T-helper 1 cell treated with Interleukin-12 subunit alpha and Interleukin-12 subunit beta and Interleukin-4 antibody, amounts not matched to agents 30 μg/mL and 1 μg/mL, for 36 hours (primary cell): ENCODE measurements around the gene DIS3L2.
"Not testable (repeated sequence)": the region's sequence is repeated elsewhere in the genome, so short reads cannot be mapped to it uniquely, and the experiment has no call there.

ENCODE experiments used
- H3K27ac Mint-ChIP-seq: one replicate; pipeline ENCODE4 v1.8.0; 2021; ENCODE audit warnings: mild to moderate bottlenecking, mixed read lengths
- H3K27me3 Mint-ChIP-seq: one replicate; pipeline ENCODE4 v1.8.0; 2021; ENCODE audit warnings: low read depth, mixed read lengths
- H3K36me3 Mint-ChIP-seq: one replicate; pipeline ENCODE4 v1.8.0; 2021; ENCODE audit warnings: low read depth, mixed read lengths
- H3K4me1 Mint-ChIP-seq: one replicate; pipeline ENCODE4 v1.8.0; 2021; ENCODE audit warnings: low read depth, mixed read lengths
- H3K4me3 Mint-ChIP-seq: one replicate; pipeline ENCODE4 v1.8.0; 2021; ENCODE audit warnings: mild to moderate bottlenecking, moderate library complexity, mixed read lengths
- H3K9me3 Mint-ChIP-seq: one replicate; pipeline ENCODE4 v1.8.0; 2021; ENCODE audit warnings: mixed read lengths

Gene DIS3L2

DNA sequence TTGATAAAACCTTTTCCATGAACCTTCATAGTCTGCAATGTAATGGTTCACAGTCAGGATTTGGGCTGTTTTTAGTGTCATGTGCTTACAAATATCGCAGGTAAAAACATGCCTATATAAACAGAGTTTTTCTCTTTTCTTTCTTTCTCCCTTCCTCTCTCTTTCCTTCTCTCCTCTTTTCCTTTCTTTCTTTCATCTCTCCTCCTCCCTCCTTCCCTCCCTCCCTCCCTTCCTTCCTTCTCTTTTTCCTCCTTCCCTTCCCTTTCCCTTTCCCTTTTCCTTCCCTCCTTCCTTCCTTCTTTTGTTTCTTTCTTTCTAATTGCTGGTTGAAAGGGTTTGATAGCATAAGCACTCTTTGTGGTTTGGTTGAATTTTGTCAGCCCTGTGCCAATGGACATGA, 25.7 kb upstream of the DIS3L2 start:
- Mint-ChIP-seq H3K9me3 (no peaks in the 10 kb centered on the region), H3K27me3 (no peaks in the 10 kb centered on the region), H3K27ac (no peak overlapping the region), H3K36me3 (no peaks in the 10 kb centered on the region), H3K4me1 (no peaks in the 10 kb centered on the region), H3K4me3 (no peak overlapping the region)

DNA sequence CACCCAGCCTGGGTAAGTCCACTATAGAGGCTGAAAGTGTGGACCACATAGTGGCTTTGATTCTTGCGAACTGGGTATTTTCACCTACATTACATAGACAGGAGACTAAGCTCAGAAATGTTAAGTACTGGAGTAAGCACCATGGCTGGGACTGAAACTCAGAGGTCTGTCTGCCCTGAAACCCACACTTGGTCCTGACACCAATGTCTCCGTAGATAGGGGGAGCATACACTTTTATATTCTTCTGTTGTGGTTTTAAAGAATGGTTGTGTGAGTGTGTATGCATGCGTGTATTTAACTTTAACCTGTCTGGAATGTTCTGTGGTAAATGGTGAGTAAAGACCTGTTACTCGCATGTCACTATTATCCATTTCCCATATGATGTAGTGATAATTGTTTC, 25.0 kb upstream of the DIS3L2 start:
- H3K4me1 Mint-ChIP-seq: no peaks in the 10 kb centered on the region
- H3K27me3 Mint-ChIP-seq: no peaks in the 10 kb centered on the region
- H3K4me3 Mint-ChIP-seq: no peak overlapping the region
- H3K27ac Mint-ChIP-seq: no peak overlapping the region
- H3K36me3 Mint-ChIP-seq: no peaks in the 10 kb centered on the region
- no peaks in the 10 kb centered on the region for H3K9me3 Mint-ChIP-seq

DNA sequence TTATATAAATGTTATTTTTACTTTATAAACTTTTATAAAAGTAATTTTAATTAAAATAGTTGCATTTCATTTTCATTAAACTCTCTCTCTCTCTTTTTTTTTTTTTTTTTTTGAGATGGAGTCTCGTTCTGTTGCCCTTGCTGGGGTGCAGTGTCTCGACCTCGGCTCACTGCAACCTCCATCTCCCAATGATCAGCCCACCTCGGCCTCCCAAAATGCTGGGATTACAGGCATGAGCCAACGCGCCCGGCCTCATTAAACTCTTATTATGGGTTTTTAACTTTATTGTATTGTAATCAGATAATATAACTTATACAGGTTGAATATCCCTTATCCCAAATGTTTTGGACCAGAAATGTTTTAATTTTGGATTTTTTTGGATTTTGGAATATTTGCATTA, 24.5 kb upstream of the DIS3L2 start:
- Mint-ChIP-seq H3K9me3 (no peaks in the 10 kb centered on the region), H3K36me3 (no peaks in the 10 kb centered on the region), H3K4me1 (no peaks in the 10 kb centered on the region), H3K27ac (no peak overlapping the region), H3K27me3 (no peaks in the 10 kb centered on the region), H3K4me3 (no peak overlapping the region)

DNA sequence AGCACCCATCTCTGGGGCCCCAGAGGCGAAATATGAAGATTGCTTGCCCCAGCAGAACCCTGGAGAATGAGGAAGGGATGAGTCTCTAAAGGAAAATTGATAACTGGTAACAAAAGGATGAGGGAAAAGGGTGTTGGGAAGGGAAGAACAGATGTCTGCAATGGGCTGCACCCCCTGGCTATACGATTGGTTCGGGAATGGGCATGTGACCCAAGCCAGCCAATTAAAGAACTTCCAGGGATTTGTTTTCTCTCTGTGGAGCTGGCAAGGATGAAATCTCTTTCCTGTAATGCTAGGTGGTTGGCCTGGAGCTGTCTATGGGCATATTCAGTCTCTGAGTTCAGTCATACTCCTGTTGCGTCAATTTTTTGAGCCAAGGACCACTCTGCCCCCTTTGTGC, 22.5 kb upstream of the DIS3L2 start:
- no peaks in the 10 kb centered on the region for H3K27me3 Mint-ChIP-seq
- H3K4me3 Mint-ChIP-seq: no peak overlapping the region
- H3K4me1 Mint-ChIP-seq: no peaks in the 10 kb centered on the region
- no peak overlapping the region for H3K27ac Mint-ChIP-seq
- H3K36me3 Mint-ChIP-seq: no peaks in the 10 kb centered on the region
- H3K9me3 Mint-ChIP-seq: no peaks in the 10 kb centered on the region

DNA sequence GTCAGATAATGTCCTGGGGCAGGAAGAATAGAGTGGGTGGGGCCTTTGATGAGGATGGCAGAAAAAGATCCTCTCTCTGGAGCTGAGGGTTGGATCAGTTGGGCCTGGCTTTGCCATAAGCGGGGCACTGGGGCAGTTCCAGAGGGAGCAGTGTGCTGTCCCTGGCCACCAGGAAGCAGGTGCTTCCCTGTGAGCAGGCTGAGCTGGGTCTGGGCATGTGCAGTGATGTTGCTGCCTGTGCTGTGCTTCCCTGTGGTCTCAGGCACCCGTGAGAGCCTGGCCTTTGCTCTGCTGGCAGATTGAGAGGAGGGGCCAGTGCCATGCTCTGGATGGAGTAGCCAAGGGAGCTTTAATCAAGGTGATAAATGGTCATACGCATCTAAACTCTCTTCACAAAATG, 20.7 kb upstream of the DIS3L2 start:
- no peak overlapping the region for H3K27ac Mint-ChIP-seq
- no peak overlapping the region for H3K4me3 Mint-ChIP-seq
- H3K4me1 Mint-ChIP-seq: no peaks in the 10 kb centered on the region
- no peaks in the 10 kb centered on the region for H3K9me3 Mint-ChIP-seq
- no peaks in the 10 kb centered on the region for H3K36me3 Mint-ChIP-seq
- H3K27me3 Mint-ChIP-seq: no peaks in the 10 kb centered on the region

DNA sequence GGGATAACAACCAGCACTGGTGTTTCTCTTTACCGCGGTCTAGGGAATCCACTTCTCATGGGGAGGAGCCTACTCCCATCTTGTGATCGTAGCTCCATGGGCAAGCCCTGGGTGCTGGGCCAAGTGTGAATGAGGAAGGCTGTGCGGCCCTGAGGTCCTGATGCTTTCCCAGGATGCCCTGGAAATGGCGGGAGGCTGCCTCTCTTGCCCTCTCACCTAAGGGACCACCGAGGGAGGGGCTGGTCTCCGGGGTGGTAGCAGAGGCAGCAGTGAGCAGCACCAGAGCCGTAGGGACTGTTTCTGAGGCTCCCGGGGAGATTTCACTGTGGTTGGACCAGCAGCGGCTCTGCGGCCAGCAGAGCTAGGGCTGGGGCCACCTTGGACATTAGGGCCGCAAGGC, 19.8 kb upstream of the DIS3L2 start:
- no peak overlapping the region for H3K4me3 Mint-ChIP-seq
- no peaks in the 10 kb centered on the region for H3K27me3 Mint-ChIP-seq
- H3K4me1 Mint-ChIP-seq: no peaks in the 10 kb centered on the region
- H3K27ac Mint-ChIP-seq: no peak overlapping the region
- H3K36me3 Mint-ChIP-seq: no peaks in the 10 kb centered on the region
- H3K9me3 Mint-ChIP-seq: no peaks in the 10 kb centered on the region

DNA sequence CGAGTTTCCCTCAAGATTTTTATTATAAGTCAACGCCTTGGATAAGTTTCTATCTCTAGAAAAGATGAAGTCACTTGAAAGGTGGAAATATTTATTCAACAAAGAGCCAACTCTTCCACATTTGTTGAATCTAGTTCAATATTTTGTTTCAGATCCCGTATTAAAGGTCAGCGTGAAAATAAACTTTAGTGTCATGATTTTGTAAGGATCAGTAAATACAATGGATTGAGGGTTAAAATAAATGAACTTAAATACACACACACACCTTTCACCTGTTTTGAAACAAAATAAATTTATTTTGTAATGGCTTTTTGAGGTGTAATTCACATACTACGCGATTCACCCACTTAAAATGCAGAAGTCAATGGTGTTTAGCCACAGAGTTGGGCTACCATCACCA, 19.3 kb upstream of the DIS3L2 start:
- Mint-ChIP-seq H3K27me3 (no peaks in the 10 kb centered on the region), H3K4me3 (no peak overlapping the region), H3K36me3 (no peaks in the 10 kb centered on the region), H3K4me1 (no peaks in the 10 kb centered on the region), H3K27ac (no peak overlapping the region), H3K9me3 (no peaks in the 10 kb centered on the region)

DNA sequence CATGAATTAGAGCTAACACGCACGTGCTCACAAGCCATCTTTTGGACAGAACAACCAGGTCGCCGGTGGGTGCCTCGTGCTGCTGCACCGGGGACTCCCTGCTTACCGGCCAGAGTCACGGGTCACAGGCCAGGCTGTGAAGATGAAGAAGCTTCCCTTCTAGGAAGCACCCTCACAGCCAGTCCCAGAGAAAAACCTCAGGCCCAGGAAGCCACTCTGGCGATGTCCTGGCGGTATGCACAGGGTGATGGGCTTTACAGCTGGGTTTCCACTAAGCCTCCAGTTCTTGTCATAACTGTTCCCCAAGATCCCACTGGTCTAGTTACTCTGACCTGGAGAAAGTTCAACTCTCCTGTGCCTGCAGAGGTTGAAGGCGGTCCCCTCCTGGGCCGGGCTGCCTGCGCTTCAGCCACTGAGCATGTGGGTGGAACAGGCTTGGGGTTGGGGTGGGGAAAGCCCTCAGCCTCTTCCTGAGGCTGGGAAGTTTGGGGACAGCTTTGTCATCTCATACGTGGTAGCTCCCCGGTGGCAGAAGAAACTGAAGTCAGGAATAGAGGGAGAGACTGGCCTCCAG, 15.2 kb upstream of the DIS3L2 start:
- Mint-ChIP-seq H3K4me3 (no peak overlapping the region), H3K27ac (no peak overlapping the region), H3K36me3 (no peaks in the 10 kb centered on the region), H3K9me3 (no peaks in the 10 kb centered on the region), H3K27me3 (peaks cover 11% of the 10 kb centered on the region), H3K4me1 (no peaks in the 10 kb centered on the region)

DNA sequence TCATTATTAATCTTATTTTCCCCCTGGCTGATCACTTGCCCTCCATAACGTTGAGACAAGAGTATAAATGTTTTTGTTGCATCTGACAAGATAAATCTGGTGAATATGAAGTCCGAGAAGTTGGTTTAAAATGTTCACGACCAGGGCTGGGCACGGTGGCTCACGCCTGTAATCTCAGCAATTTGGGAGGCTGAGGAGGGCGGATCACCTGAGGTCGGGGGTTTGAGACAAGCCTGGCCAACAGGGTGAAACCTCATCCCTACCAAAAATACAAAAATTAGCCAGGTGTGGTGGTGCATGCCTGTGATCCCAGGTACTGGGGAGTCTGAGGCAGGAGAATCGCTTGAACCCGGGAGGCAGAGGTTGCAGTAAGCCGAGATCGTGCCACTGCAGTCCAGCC, 14.4 kb upstream of the DIS3L2 start:
- not testable (repeated sequence) for H3K9me3 Mint-ChIP-seq, H3K27ac Mint-ChIP-seq, H3K4me1 Mint-ChIP-seq, H3K4me3 Mint-ChIP-seq, H3K36me3 Mint-ChIP-seq
- peaks cover 17% of the 10 kb centered on the region for H3K27me3 Mint-ChIP-seq

DNA sequence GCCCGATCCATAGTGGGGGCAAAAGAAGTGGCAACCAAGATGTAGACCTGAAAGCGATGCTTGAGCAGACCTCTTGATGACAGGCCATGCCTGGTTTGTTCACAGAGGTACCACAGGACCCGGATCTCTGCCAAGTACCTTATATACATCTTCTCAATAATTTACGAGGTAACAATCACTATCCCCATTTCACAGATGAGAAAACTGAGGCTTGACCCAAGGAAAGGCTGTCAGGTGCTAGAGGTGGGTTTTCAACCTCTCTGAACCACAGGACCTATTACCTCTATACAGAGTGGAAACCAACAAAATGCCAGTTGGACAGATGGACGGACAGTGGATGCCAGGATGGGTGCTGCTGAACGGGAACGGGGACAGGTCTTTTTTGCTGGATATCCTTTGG, 13.8 kb upstream of the DIS3L2 start:
- Mint-ChIP-seq H3K4me3 (no peak overlapping the region), H3K27ac (no peak overlapping the region), H3K36me3 (no peaks in the 10 kb centered on the region), H3K4me1 (no peaks in the 10 kb centered on the region), H3K27me3 (peaks cover 17% of the 10 kb centered on the region), H3K9me3 (no peaks in the 10 kb centered on the region)

DNA sequence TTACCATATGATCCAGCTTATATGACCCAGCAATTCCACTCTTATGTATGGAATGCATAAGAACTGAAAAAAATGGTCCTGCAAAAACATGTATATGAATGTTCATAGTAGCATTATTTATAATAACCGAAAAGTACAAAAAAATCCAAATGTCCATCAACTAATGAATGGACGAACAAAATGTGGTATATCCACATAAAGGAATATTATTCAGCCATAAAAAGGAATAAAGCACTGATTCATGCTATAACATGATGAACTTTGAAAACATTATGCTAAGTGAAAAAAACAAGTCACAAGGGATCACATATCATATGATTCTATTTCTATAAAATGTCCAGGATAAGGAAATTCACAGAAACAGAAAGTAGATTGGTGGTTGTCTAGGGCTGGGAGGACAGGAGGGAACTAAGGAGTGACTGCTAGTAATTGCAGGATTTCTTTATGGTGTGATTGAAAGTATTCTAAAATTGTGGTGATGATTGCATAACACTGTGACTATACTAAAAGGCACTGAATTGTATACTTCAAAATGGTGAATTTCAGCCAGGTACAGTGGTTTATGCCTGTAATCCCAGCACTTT, 10.0 kb upstream of the DIS3L2 start:
- H3K27me3 Mint-ChIP-seq: peaks cover 35% of the 10 kb centered on the region
- H3K4me1 Mint-ChIP-seq: no peaks in the 10 kb centered on the region
- no peak overlapping the region for H3K4me3 Mint-ChIP-seq

DNA sequence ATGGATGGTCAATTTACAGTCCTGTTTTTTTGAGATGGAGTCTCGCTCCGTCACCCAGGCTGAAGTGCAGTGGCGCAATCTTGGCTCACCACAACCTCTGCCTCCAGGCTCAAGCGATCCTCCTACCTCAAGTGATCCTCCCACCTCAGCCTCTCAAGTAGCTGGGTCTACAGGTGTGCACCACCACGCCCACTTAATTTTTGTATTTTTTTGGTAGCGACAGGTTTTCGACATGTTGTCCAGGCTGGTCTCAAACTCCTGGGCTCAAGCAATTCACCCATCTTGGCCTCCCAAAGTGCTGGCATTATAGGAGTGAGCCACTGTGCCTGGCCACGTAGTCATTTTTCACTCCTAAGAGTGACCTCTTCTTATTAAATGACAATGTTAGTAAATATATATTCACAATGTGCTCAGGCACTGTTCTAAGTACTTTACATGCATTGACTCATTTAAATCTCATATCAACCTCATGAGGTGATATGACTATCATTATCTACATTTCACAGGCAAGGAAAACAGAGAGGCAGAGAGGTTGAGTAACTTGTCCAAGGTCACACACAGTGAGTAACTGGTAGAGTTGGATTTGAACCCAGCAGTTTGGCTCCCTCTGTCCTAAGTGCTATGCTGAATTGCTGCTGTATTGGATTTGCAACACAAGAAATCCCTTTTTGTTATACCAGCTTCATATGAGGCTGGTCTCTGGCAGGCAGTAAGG, 5.6 kb upstream of the DIS3L2 start:
- H3K4me1 Mint-ChIP-seq: peaks cover 2% of the 10 kb centered on the region
- peaks cover 2% of the 10 kb centered on the region for H3K9me3 Mint-ChIP-seq
- H3K27ac Mint-ChIP-seq: no peak overlapping the region
- H3K4me3 Mint-ChIP-seq: no peak overlapping the region
- H3K36me3 Mint-ChIP-seq: peaks cover 2% of the 10 kb centered on the region
- H3K27me3 Mint-ChIP-seq: peaks cover 29% of the 10 kb centered on the region

More for the DNA sequence above, 10.0 kb upstream of the DIS3L2 start:
- no peaks in the 10 kb centered on the region for H3K9me3 Mint-ChIP-seq
- no peaks in the 10 kb centered on the region for H3K36me3 Mint-ChIP-seq
- no peak overlapping the region for H3K27ac Mint-ChIP-seq

DNA sequence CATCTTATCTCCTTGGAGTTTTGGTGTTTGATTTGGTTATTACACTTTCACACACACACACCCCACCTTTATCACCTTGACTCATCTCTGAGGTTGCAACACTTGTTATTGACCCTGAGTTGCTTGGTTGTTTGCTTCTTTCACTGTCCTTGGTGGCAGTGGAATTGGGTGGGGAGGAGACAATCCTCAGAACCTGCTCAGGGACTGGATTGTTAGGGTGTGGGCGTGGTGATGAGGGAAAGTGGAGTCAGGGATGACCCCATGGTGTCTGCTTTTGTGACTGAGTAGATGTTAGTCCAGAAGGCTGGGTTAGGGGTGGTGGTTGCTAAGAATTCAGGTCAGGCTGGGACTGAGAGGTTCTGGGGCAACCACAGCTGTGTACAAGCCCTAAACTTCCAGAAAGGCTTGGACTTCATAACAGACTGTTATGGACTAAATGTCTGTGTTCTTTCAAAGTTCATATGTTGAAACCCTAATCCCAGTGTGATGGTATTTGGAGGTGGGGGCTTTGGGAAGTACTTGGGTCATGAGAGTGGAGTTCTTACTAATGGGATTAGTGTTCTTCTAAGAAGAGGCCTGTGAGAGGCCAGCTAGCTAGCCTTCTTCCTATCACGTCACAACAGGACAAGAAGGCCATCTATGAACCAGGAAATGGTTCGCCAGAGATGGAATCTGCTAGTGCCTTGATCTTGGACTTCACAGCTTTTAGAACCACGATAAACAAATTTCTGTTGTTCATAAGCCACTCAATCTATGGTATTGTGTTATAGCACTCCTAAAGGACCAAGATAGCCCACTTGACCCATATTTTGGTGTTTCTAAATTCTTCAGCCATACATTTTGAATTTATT, 3.4 kb upstream of the DIS3L2 start:
- H3K36me3 Mint-ChIP-seq: peaks cover 5% of the 10 kb centered on the region
- no peak overlapping the region for H3K4me3 Mint-ChIP-seq
- peaks cover 21% of the 10 kb centered on the region for H3K27me3 Mint-ChIP-seq
- peaks cover 4% of the 10 kb centered on the region for H3K9me3 Mint-ChIP-seq
- no peak overlapping the region for H3K27ac Mint-ChIP-seq
- H3K4me1 Mint-ChIP-seq: peaks cover 10% of the 10 kb centered on the region

DNA sequence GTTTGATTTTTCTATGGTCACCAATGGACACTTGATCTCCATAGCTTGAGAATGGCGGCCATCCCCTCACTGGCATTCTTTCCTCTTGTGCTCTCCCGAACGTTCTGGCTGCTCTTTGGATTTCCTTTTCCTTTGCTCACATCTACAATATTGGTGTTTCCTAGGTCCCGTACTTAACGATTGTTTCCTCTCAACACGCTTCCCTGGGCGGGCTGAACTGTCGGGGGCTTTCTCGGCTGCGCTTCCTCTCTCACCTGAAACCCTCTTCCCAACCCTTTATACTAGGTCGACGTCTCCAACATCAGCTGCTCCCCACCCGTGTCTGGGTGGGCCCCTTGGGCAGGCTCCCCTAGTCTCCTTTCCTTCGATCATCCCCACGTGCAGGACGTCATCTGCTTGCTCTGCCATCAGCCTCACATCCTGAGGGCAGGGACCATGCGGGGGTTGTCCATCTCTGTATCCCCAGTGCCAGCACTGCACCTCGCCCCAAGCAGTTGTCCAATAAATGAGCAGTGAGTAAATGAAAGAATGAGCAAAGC, 634 bp upstream of the DIS3L2 start:
- peaks cover 22% of the 10 kb centered on the region for H3K4me1 Mint-ChIP-seq
- peak overlapping the region; percentile 97 for H3K4me3 Mint-ChIP-seq
- H3K27ac Mint-ChIP-seq: peak overlapping the region; percentile 89

More for the DNA sequence above, 634 bp upstream of the DIS3L2 start:
- Mint-ChIP-seq H3K36me3 (peaks cover 5% of the 10 kb centered on the region), H3K9me3 (peaks cover 4% of the 10 kb centered on the region), H3K27me3 (peaks cover 9% of the 10 kb centered on the region)
